ENCODE data around the gene RIPK4.

DNA sequence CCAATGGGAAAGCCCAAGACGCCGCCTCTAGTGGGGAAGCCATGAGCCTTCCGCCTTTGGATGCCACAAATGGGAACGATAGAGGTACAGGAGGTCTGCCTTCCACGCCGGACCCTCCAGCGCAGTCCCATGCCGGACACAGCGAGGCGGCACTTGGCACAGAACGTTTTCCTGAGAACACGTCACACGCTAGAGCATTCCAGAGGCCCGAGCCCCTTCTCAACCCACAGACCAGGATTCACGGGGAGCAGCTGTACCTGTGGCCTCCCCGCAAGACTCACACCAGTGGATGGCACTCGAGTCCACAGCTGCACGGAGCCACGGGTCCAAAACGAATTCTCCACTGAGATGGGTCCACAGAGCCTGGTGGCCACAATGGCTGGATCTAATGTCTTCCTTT is 31.5 kb upstream of the RIPK4 start:
- TF ChIP-seq, protein P1, sequence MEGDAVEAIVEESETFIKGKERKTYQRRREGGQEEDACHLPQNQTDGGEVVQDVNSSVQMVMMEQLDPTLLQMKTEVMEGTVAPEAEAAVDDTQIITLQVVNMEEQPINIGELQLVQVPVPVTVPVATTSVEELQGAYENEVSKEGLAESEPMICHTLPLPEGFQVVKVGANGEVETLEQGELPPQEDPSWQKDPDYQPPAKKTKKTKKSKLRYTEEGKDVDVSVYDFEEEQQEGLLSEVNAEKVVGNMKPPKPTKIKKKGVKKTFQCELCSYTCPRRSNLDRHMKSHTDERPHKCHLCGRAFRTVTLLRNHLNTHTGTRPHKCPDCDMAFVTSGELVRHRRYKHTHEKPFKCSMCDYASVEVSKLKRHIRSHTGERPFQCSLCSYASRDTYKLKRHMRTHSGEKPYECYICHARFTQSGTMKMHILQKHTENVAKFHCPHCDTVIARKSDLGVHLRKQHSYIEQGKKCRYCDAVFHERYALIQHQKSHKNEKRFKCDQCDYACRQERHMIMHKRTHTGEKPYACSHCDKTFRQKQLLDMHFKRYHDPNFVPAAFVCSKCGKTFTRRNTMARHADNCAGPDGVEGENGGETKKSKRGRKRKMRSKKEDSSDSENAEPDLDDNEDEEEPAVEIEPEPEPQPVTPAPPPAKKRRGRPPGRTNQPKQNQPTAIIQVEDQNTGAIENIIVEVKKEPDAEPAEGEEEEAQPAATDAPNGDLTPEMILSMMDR (optimal IDR thresholded peaks at IDR 0.05 in 1 of 3, IDR thresholded peaks at IDR 0.05 in 1 of 3, conservative IDR thresholded peaks at IDR 0.05 in 1 of 3; ENCODE audit: extremely low read depth in 1 of 3, insufficient read depth in 2 of 3, low read length in 3 of 3) = no peak
- no peak for TF ChIP-seq EZH2 (IDR thresholded peaks at IDR 0.05; ENCODE audit: low read length)
